ENCODE measurements around the gene PARP9. TPM values are rescaled to one million over a fixed set of nuclear protein-coding genes. Genes with fewer than 3 reads are reported as not detected.

The PARP9 gene
- total and polyA plus RNA-seq, 10 of the 15 experiments (the other 5 are each of a cell fraction or from before 2014, with no cell fraction given) = 34.0 to 122 (median 46.1) TPM

DNA sequence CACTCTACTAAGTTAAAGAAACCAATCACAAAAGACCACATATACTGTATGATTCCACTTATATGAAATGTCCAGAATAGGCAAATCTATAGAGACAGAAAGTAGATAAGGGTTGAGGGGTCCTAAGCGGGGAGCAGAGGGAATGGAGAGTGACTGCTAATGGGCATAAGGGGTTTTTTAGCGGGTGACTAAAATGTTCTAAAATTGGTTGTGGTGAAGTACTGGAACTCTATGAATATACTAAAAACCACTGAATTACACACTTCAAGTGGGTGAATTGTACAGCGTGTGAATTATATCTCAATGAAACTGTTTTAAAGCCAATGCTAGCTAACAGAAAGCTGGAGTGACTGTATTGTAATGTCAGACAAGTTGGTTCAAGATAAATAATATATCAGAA is 82.7 kb downstream of the PARP9 start (continued):
- TF ChIP-seq MEF2B (IDR thresholded peaks at IDR 0.05; ENCODE audit: partially characterized antibody, poor library complexity, severe bottlenecking) (peak; percentile 82), FOXM1 (IDR thresholded peaks at IDR 0.05; ENCODE audit: low read depth, low read length) (peak; percentile 59; the same call in 1 of the 2 replicates), BHLHE40 (IDR thresholded peaks at IDR 0.05; ENCODE audit: borderline replicate concordance in 1 of 2, low read depth in 2 of 2, low read length in 1 of 2) (peak in 1 of 2 experiments; percentile 18; a peak in 1 of 4 replicates), MTA3 (IDR thresholded peaks at IDR 0.05; ENCODE audit: borderline replicate concordance, low read length) (0 out of 2 replicates have a peak, but pooled peaks have one; percentile 59), SIN3A (IDR thresholded peaks at IDR 0.05; ENCODE audit: low read depth, low read length) (no peak), IKZF2 (IDR thresholded peaks at IDR 0.05) (peak; percentile 49 to 63; a peak in 3 of 4 replicates)
- TF ChIP-seq, protein P1, sequence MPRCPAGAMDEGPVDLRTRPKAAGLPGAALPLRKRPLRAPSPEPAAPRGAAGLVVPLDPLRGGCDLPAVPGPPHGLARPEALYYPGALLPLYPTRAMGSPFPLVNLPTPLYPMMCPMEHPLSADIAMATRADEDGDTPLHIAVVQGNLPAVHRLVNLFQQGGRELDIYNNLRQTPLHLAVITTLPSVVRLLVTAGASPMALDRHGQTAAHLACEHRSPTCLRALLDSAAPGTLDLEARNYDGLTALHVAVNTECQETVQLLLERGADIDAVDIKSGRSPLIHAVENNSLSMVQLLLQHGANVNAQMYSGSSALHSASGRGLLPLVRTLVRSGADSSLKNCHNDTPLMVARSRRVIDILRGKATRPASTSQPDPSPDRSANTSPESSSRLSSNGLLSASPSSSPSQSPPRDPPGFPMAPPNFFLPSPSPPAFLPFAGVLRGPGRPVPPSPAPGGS (IDR thresholded peaks at IDR 0.05; ENCODE audit: borderline replicate concordance, insufficient read depth, low read depth, low read length, poor library complexity, severe bottlenecking) = peak; percentile 30

Small RNAs within 50 kb of the gene (small RNA-seq; reads per million reads assigned to genes)
- gene AC096861.1 = not detected

Other genes with a start within 250 kb of the PARP9 start
Only the 7 nearest of the 10 such genes appear.
- 44.1 and 66.5 TPM in 2 replicates for gene MIX23, start 181.1 kb downstream of the PARP9 start, total RNA-seq (2014; rRNA removed)
- gene MIX23, start 181.1 kb downstream of the PARP9 start, total RNA-seq (2014; rRNA removed; fragmentation: Illumina TruSeq; extraction: Trizol) = 130 and 138 TPM in 2 replicates
- gene MIX23, start 181.1 kb downstream of the PARP9 start, total RNA-seq (2021) = 63.3 and 71.3 TPM in 2 replicates
- gene MIX23, start 181.1 kb downstream of the PARP9 start, polyA plus RNA-seq (2011; rRNA removed) = 47.4 and 97.5 TPM in 2 replicates
- gene MIX23, start 181.1 kb downstream of the PARP9 start, polyA plus RNA-seq (2014; fragmentation: Illumina TruSeq; extraction: Trizol) = 176 and 238 TPM in 2 replicates
- gene MIX23, start 181.1 kb downstream of the PARP9 start, polyA plus RNA-seq (2014; fragmentation: Nextera tagmentation; extraction: Ambion mirVana) = 10 to 100 TPM; 30.0 to 45.9 TPM
- gene MIX23, start 181.1 kb downstream of the PARP9 start, polyA plus RNA-seq (2014; rRNA removed) = 66.6 and 92.3 TPM in 2 replicates
- 10 to 100 TPM; 53.4 to 78.1 TPM for gene MIX23, start 181.1 kb downstream of the PARP9 start, polyA plus RNA-seq (2016; fragmentation: Nextera tagmentation; extraction: Ambion mirVana)
- gene FAM162A, start 180.1 kb downstream of the PARP9 start, total RNA-seq (2014; rRNA removed) = 59.2 and 60.7 TPM in 2 replicates
- gene FAM162A, start 180.1 kb downstream of the PARP9 start, total RNA-seq (2014; rRNA removed; fragmentation: Illumina TruSeq; extraction: Trizol) = 97.4 and 99.6 TPM in 2 replicates
- 73.6 and 76.4 TPM in 2 replicates for gene FAM162A, start 180.1 kb downstream of the PARP9 start, total RNA-seq (2021)
- 346 and 555 TPM in 2 replicates for gene FAM162A, start 180.1 kb downstream of the PARP9 start, polyA plus RNA-seq (2011; rRNA removed)
- gene FAM162A, start 180.1 kb downstream of the PARP9 start, polyA plus RNA-seq (2014; fragmentation: Illumina TruSeq; extraction: Trizol) = 105 and 122 TPM in 2 replicates
- gene FAM162A, start 180.1 kb downstream of the PARP9 start, polyA plus RNA-seq (2014; fragmentation: Nextera tagmentation; extraction: Ambion mirVana) = 100 to 1,000 TPM; 290 to 297 TPM
- 83.6 and 93.7 TPM in 2 replicates for gene FAM162A, start 180.1 kb downstream of the PARP9 start, polyA plus RNA-seq (2014; rRNA removed)
- 100 to 1,000 TPM; 177 to 186 TPM for gene FAM162A, start 180.1 kb downstream of the PARP9 start, polyA plus RNA-seq (2016; fragmentation: Nextera tagmentation; extraction: Ambion mirVana)
- gene WDR5B, start 148.2 kb downstream of the PARP9 start, total RNA-seq (2014; rRNA removed) = 4.0 and 5.9 TPM in 2 replicates
- 4.2 TPM in 2 replicates for gene WDR5B, start 148.2 kb downstream of the PARP9 start, total RNA-seq (2014; rRNA removed; fragmentation: Illumina TruSeq; extraction: Trizol)
- 2.9 and 3.4 TPM in 2 replicates for gene WDR5B, start 148.2 kb downstream of the PARP9 start, total RNA-seq (2021)
- gene WDR5B, start 148.2 kb downstream of the PARP9 start, polyA plus RNA-seq (2011; rRNA removed) = 7.9 and 11.5 TPM in 2 replicates
- 3.8 and 3.9 TPM in 2 replicates for gene WDR5B, start 148.2 kb downstream of the PARP9 start, polyA plus RNA-seq (2014; fragmentation: Illumina TruSeq; extraction: Trizol)
- 1 to 10 TPM; 1.7 to 2.4 TPM for gene WDR5B, start 148.2 kb downstream of the PARP9 start, polyA plus RNA-seq (2014; fragmentation: Nextera tagmentation; extraction: Ambion mirVana)
- 3.2 and 3.6 TPM in 2 replicates for gene WDR5B, start 148.2 kb downstream of the PARP9 start, polyA plus RNA-seq (2014; rRNA removed)
- 1 to 10 TPM; 2.8 to 2.9 TPM for gene WDR5B, start 148.2 kb downstream of the PARP9 start, polyA plus RNA-seq (2016; fragmentation: Nextera tagmentation; extraction: Ambion mirVana)
- gene KPNA1, start 49.4 kb downstream of the PARP9 start, total RNA-seq (2014; rRNA removed) = 16.1 and 18.6 TPM in 2 replicates
- 29.7 and 29.9 TPM in 2 replicates for gene KPNA1, start 49.4 kb downstream of the PARP9 start, total RNA-seq (2014; rRNA removed; fragmentation: Illumina TruSeq; extraction: Trizol)
- gene KPNA1, start 49.4 kb downstream of the PARP9 start, total RNA-seq (2021) = 52.7 and 52.8 TPM in 2 replicates
- 45.6 and 56.3 TPM in 2 replicates for gene KPNA1, start 49.4 kb downstream of the PARP9 start, polyA plus RNA-seq (2011; rRNA removed)
- 50.9 and 54.9 TPM in 2 replicates for gene KPNA1, start 49.4 kb downstream of the PARP9 start, polyA plus RNA-seq (2014; fragmentation: Illumina TruSeq; extraction: Trizol)
- 1 to 10 TPM; 8.5 to 8.8 TPM for gene KPNA1, start 49.4 kb downstream of the PARP9 start, polyA plus RNA-seq (2014; fragmentation: Nextera tagmentation; extraction: Ambion mirVana)
- gene KPNA1, start 49.4 kb downstream of the PARP9 start, polyA plus RNA-seq (2014; rRNA removed) = 33.4 and 37.6 TPM in 2 replicates
- gene KPNA1, start 49.4 kb downstream of the PARP9 start, polyA plus RNA-seq (2016; fragmentation: Nextera tagmentation; extraction: Ambion mirVana) = 10 to 100 TPM; 44.4 to 46.8 TPM
- 28.6 and 34.6 TPM in 2 replicates for gene DTX3L, start within 50 bp of the PARP9 start, total RNA-seq (2014; rRNA removed)
- gene DTX3L, start within 50 bp of the PARP9 start, total RNA-seq (2014; rRNA removed; fragmentation: Illumina TruSeq; extraction: Trizol) = 40.1 and 42.9 TPM in 2 replicates
- 41.4 and 46.3 TPM in 2 replicates for gene DTX3L, start within 50 bp of the PARP9 start, total RNA-seq (2021)
- 15.6 and 17.0 TPM in 2 replicates for gene DTX3L, start within 50 bp of the PARP9 start, polyA plus RNA-seq (2011; rRNA removed)
- 37.9 and 45.4 TPM in 2 replicates for gene DTX3L, start within 50 bp of the PARP9 start, polyA plus RNA-seq (2014; fragmentation: Illumina TruSeq; extraction: Trizol)
- 10 to 100 TPM in 1 of 2 experiments, 1 to 10 TPM in 1; 9.9 to 14.6 TPM for gene DTX3L, start within 50 bp of the PARP9 start, polyA plus RNA-seq (2014; fragmentation: Nextera tagmentation; extraction: Ambion mirVana)
- gene DTX3L, start within 50 bp of the PARP9 start, polyA plus RNA-seq (2014; rRNA removed) = 19.5 and 21.8 TPM in 2 replicates
- gene DTX3L, start within 50 bp of the PARP9 start, polyA plus RNA-seq (2016; fragmentation: Nextera tagmentation; extraction: Ambion mirVana) = 10 to 100 TPM; 20.0 to 21.5 TPM
- 38.9 and 45.0 TPM in 2 replicates for gene PARP15, start 13.3 kb upstream of the PARP9 start, total RNA-seq (2014; rRNA removed)
- gene PARP15, start 13.3 kb upstream of the PARP9 start, total RNA-seq (2014; rRNA removed; fragmentation: Illumina TruSeq; extraction: Trizol) = 37.2 and 41.8 TPM in 2 replicates
- 33.2 and 35.3 TPM in 2 replicates for gene PARP15, start 13.3 kb upstream of the PARP9 start, total RNA-seq (2021)
- gene PARP15, start 13.3 kb upstream of the PARP9 start, polyA plus RNA-seq (2011; rRNA removed) = 234 and 299 TPM in 2 replicates
- gene PARP15, start 13.3 kb upstream of the PARP9 start, polyA plus RNA-seq (2014; fragmentation: Illumina TruSeq; extraction: Trizol) = 68.7 and 104 TPM in 2 replicates
- gene PARP15, start 13.3 kb upstream of the PARP9 start, polyA plus RNA-seq (2014; fragmentation: Nextera tagmentation; extraction: Ambion mirVana) = 1 to 10 TPM; 9.0 to 9.7 TPM
- 67.1 and 74.7 TPM in 2 replicates for gene PARP15, start 13.3 kb upstream of the PARP9 start, polyA plus RNA-seq (2014; rRNA removed)
- 10 to 100 TPM; 17.7 to 21.1 TPM for gene PARP15, start 13.3 kb upstream of the PARP9 start, polyA plus RNA-seq (2016; fragmentation: Nextera tagmentation; extraction: Ambion mirVana)
- 111 and 132 TPM in 2 replicates for gene PARP14, start 116.5 kb upstream of the PARP9 start, total RNA-seq (2014; rRNA removed)
- 140 and 143 TPM in 2 replicates for gene PARP14, start 116.5 kb upstream of the PARP9 start, total RNA-seq (2014; rRNA removed; fragmentation: Illumina TruSeq; extraction: Trizol)
- gene PARP14, start 116.5 kb upstream of the PARP9 start, total RNA-seq (2021) = 87.0 and 95.5 TPM in 2 replicates
- gene PARP14, start 116.5 kb upstream of the PARP9 start, polyA plus RNA-seq (2011; rRNA removed) = 189 and 253 TPM in 2 replicates
- 92.0 and 115 TPM in 2 replicates for gene PARP14, start 116.5 kb upstream of the PARP9 start, polyA plus RNA-seq (2014; fragmentation: Illumina TruSeq; extraction: Trizol)
- 10 to 100 TPM; 21.6 to 57.0 TPM for gene PARP14, start 116.5 kb upstream of the PARP9 start, polyA plus RNA-seq (2014; fragmentation: Nextera tagmentation; extraction: Ambion mirVana)
- 76.3 and 93.3 TPM in 2 replicates for gene PARP14, start 116.5 kb upstream of the PARP9 start, polyA plus RNA-seq (2014; rRNA removed)
- gene PARP14, start 116.5 kb upstream of the PARP9 start, polyA plus RNA-seq (2016; fragmentation: Nextera tagmentation; extraction: Ambion mirVana) = 10 to 100 TPM; 39.8 to 44.3 TPM

Data from GM12878 (cell line).